HFF-Myc (cell line): ENCODE results near the gene C2CD2L.
"Not testable (repeated sequence)": the region's sequence is repeated elsewhere in the genome, so short reads cannot be mapped to it uniquely, and the experiment has no call there.

ENCODE experiments used
- DNase-seq: peaks from one replicate; pipeline ENCODE4 v3.0.0-alpha.2; 2011; ENCODE audit warnings: low read depth; ENCODE audit errors: extremely low read depth
- H3K4me3 ChIP-seq: replicated peaks from 2 replicates; pipeline ENCODE4 v1.5.1; 2011; ENCODE audit warnings: low read depth, mild to moderate bottlenecking, control low read depth, low read length
- CTCF ChIP-seq: IDR thresholded peaks from 2 replicates; pipeline ENCODE4 v1.5.1; 2012; ENCODE audit warnings: mild to moderate bottlenecking, low read depth, low read length, control low read depth; ENCODE audit errors: missing control alignments

The C2CD2L gene

GRCh38 chr11:119158467-119158866 lies 51.3 kb downstream of the C2CD2L start:
- no peak for DNase-seq
- no peak overlapping the region for H3K4me3 ChIP-seq
- TF ChIP-seq CTCF, result no peak

- DNase-seq, result no peak
- TF ChIP-seq CTCF, result no peak
- no peak overlapping the region for H3K4me3 ChIP-seq
Measured at GRCh38 chr11:119160151-119160550, 53.0 kb downstream of the C2CD2L start.

GRCh38 chr11:119161871-119162270 lies 54.7 kb downstream of the C2CD2L start:
- H3K4me3 ChIP-seq, result no peak overlapping the region
- TF ChIP-seq CTCF, result no peak
- DNase-seq, result no peak

GRCh38 chr11:119166368-119167076 lies 59.4 kb downstream of the C2CD2L start:
- no peak for DNase-seq
- H3K4me3 ChIP-seq, result no peak overlapping the region
- TF ChIP-seq CTCF, result no peak

GRCh38 chr11:119167077-119167458 lies 59.9 kb downstream of the C2CD2L start:
- H3K4me3 ChIP-seq, DNase-seq: not testable (repeated sequence)

- no peak for TF ChIP-seq CTCF
- DNase-seq, result no peak
- H3K4me3 ChIP-seq, result no peak overlapping the region
Measured at GRCh38 chr11:119167933-119168332, 60.8 kb downstream of the C2CD2L start.
